Astrocyte (in vitro differentiated cells and primary cell): Measurements from ENCODE around the gene RBM14. TPM values are rescaled to one million over a fixed set of nuclear protein-coding genes. Genes with fewer than 3 reads are reported as not detected.
A peak's percentile ranks its signal among the peaks of the same experiment; 100 is the strongest.

Experiments used
- DNase-seq: peaks from one replicate; pipeline ENCODE4 v3.0.0-alpha.2; 2010; ENCODE audit warnings: low read depth
- FAIRE-seq: peaks from 2 replicates; lab custom pipeline; 2011; peaks lifted over from hg19 to GRCh38; lab: Jason Lieb, UNC
- H2AFZ ChIP-seq: 2 replicates; pipeline ENCODE4 v1.6.0; 2012; ENCODE audit warnings: low read depth, low read length, inconsistent platforms
- H3K27ac ChIP-seq: 2 replicates; pipeline ENCODE4 v1.5.1; 2011; ENCODE audit warnings: low read depth, low read length, inconsistent platforms
- H3K27me3 ChIP-seq: 2 replicates; pipeline ENCODE4 v1.6.0; 2011; ENCODE audit warnings: low read length, inconsistent platforms; ENCODE audit not compliant: insufficient read depth
- H3K36me3 ChIP-seq: 2 replicates; pipeline ENCODE4 v1.5.1; 2011; ENCODE audit warnings: low read length, inconsistent platforms; ENCODE audit not compliant: insufficient read depth
- H3K4me1 ChIP-seq: 2 replicates; pipeline ENCODE4 v1.5.1; 2011; ENCODE audit warnings: low read length, inconsistent platforms; ENCODE audit not compliant: insufficient read depth
- H3K4me2 ChIP-seq: 2 replicates; pipeline ENCODE4 v1.6.0; 2012; ENCODE audit warnings: low read length, inconsistent platforms
- H3K4me3 ChIP-seq: 2 replicates; pipeline ENCODE4 v1.5.1; 2011; ENCODE audit warnings: low read depth, mild to moderate bottlenecking, low read length, inconsistent platforms; ENCODE audit not compliant: insufficient read depth
- H3K79me2 ChIP-seq: 2 replicates; pipeline ENCODE4 v1.6.0; 2012; ENCODE audit warnings: mild to moderate bottlenecking, low read length, inconsistent platforms; ENCODE audit not compliant: insufficient read depth
- H3K9ac ChIP-seq: 2 replicates; pipeline ENCODE4 v1.6.0; 2012; ENCODE audit warnings: mild to moderate bottlenecking, low read length, inconsistent platforms
- H3K9me3 ChIP-seq: 2 replicates; pipeline ENCODE4 v1.5.1; 2012; ENCODE audit warnings: low read depth, mild to moderate bottlenecking, low read length, inconsistent platforms; ENCODE audit not compliant: insufficient read depth
- H4K20me1 ChIP-seq: 2 replicates; pipeline ENCODE4 v1.6.0; 2012; ENCODE audit warnings: low read length, inconsistent platforms; ENCODE audit not compliant: insufficient read depth
- H3K27ac Mint-ChIP-seq: one replicate; pipeline ENCODE4 v1.8.0; 2021; ENCODE audit warnings: mild to moderate bottlenecking, mixed read lengths; ENCODE audit not compliant: unreplicated experiment
- H3K27me3 Mint-ChIP-seq: one replicate; pipeline ENCODE4 v1.8.0; 2021; ENCODE audit warnings: low read depth, mixed read lengths; ENCODE audit not compliant: unreplicated experiment
- H3K36me3 Mint-ChIP-seq: one replicate; pipeline ENCODE4 v1.8.0; 2021; ENCODE audit warnings: low read depth, mixed read lengths; ENCODE audit not compliant: unreplicated experiment
- H3K4me1 Mint-ChIP-seq: one replicate; pipeline ENCODE4 v1.8.0; 2021; ENCODE audit warnings: low read depth, mixed read lengths; ENCODE audit not compliant: unreplicated experiment
- H3K4me3 Mint-ChIP-seq: one replicate; pipeline ENCODE4 v1.8.0; 2021; ENCODE audit warnings: mild to moderate bottlenecking, moderate library complexity, mixed read lengths; ENCODE audit not compliant: unreplicated experiment
- H3K9me3 Mint-ChIP-seq: one replicate; pipeline ENCODE4 v1.8.0; 2021; ENCODE audit warnings: mild to moderate bottlenecking, mixed read lengths; ENCODE audit not compliant: unreplicated experiment
- CTCF ChIP-seq: IDR thresholded peaks from 2 replicates; pipeline ENCODE4 v1.5.1; 2011; ENCODE audit warnings: low read depth, mild to moderate bottlenecking, inconsistent platforms, low read length, moderate library complexity; ENCODE audit not compliant: insufficient read depth
- EZH2 ChIP-seq: IDR thresholded peaks from 2 replicates; pipeline ENCODE4 v1.6.1; 2012; ENCODE audit warnings: mild to moderate bottlenecking, low read length, inconsistent platforms; ENCODE audit not compliant: insufficient read depth
- total RNA-seq: library from RNA; stranded (reverse); gene quantifications from 2 replicates; pipeline ENCODE4 v1.2.1, GENCODE V29; 2021

Gene RBM14
- total RNA-seq, 1 donor from 2014 or later: 59.7 TPM

DNA sequence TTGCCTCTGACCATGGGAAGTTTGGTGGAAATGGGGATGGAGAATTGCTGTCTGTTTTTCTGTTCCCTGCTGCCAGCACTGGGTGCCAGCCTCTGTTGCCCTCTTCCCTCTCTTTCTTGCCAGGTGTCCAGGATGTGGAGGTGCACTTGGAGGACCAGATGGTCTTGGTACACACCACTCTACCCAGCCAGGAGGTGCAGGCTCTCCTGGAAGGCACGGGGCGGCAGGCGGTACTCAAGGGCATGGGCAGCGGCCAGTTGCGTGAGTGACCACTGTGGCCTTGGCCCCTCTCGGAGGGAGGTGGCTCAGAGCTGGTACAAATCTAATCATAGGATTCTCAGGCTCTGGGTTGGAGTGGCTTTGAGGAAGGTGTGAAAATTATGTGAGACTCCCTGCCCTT lies 17.4 kb upstream of the RBM14 start:
- Mint-ChIP-seq H3K27me3 (no peaks in the 10 kb centered on the region), H3K36me3 (peaks cover 12% of the 10 kb centered on the region), H3K27ac (no peak overlapping the region), H3K4me1 (peaks cover 16% of the 10 kb centered on the region), H3K4me3 (no peak overlapping the region), H3K9me3 (no peaks in the 10 kb centered on the region)
- Histone ChIP-seq H3K79me2 (no peaks in the 10 kb centered on the region), H2AFZ (no peak overlapping the region), H3K27ac (no peak overlapping the region), H3K9ac (no peak overlapping the region), H3K4me1 (peaks cover 29% of the 10 kb centered on the region), H3K27me3 (no peaks in the 10 kb centered on the region), H3K36me3 (peaks cover 4% of the 10 kb centered on the region), H3K4me3 (no peak overlapping the region), H4K20me1 (peaks cover 54% of the 10 kb centered on the region), H3K4me2 (no peak overlapping the region), H3K9me3 (no peaks in the 10 kb centered on the region)
- no peak for FAIRE-seq
- DNase-seq: no peak
- TF ChIP-seq CTCF (no peak), EZH2 (no peak)

- peak overlapping the region; percentile 11 for H3K9ac ChIP-seq
- Mint-ChIP-seq H3K36me3 (peaks cover 17% of the 10 kb centered on the region), H3K27ac (peak overlapping the region; percentile 83)
These were observed 16.2 kb upstream of the RBM14 start for GRCh38 chr11:66600219-66600618.

More at GRCh38 chr11:66600219-66600618, 16.2 kb upstream of the RBM14 start:
- FAIRE-seq: no peak
- H3K27me3 ChIP-seq: no peaks in the 10 kb centered on the region
- H3K4me2 ChIP-seq: no peak overlapping the region
- Mint-ChIP-seq H3K27me3 (no peaks in the 10 kb centered on the region), H3K9me3 (no peaks in the 10 kb centered on the region), H3K4me3 (no peak overlapping the region), H3K4me1 (peaks cover 10% of the 10 kb centered on the region)
- no peak for DNase-seq
- H3K36me3 ChIP-seq: peaks cover 4% of the 10 kb centered on the region
- no peak overlapping the region for H2AFZ ChIP-seq
- H4K20me1 ChIP-seq: peaks cover 46% of the 10 kb centered on the region
- no peaks in the 10 kb centered on the region for H3K79me2 ChIP-seq
- H3K27ac ChIP-seq: no peak overlapping the region
- TF ChIP-seq EZH2 (no peak), CTCF (no peak)
- H3K9me3 ChIP-seq: no peaks in the 10 kb centered on the region
- peaks cover 28% of the 10 kb centered on the region for H3K4me1 ChIP-seq
- no peak overlapping the region for H3K4me3 ChIP-seq
